Prostate gland (tissue), 2 donors: ENCODE data around the gene INTS13.

Experiments used
- POLR2AphosphoS5 ChIP-seq: sonication (generic); formaldehyde crosslinking; IDR thresholded peaks from one replicate; pipeline ENCODE4 v1.6.1; 2017; ENCODE audit warnings: antibody characterized with exemption
- TF ChIP-seq, protein P1 (sequence below), 4 experiments: fragments of 200-600 bp in 2 of 4; fragments of 450-650 bp in 2 of 4; sonication (generic) in 2 of 4; IDR thresholded peaks; 1 replicate in 3 of 4; 2 replicates in 1 of 4; pipeline ENCODE4 v1.5.1; 2016 to 2019; ENCODE audit warnings: antibody characterized with exemption in 4 of 4, mild to moderate bottlenecking in 2 of 4, moderate library complexity in 2 of 4

DNA sequence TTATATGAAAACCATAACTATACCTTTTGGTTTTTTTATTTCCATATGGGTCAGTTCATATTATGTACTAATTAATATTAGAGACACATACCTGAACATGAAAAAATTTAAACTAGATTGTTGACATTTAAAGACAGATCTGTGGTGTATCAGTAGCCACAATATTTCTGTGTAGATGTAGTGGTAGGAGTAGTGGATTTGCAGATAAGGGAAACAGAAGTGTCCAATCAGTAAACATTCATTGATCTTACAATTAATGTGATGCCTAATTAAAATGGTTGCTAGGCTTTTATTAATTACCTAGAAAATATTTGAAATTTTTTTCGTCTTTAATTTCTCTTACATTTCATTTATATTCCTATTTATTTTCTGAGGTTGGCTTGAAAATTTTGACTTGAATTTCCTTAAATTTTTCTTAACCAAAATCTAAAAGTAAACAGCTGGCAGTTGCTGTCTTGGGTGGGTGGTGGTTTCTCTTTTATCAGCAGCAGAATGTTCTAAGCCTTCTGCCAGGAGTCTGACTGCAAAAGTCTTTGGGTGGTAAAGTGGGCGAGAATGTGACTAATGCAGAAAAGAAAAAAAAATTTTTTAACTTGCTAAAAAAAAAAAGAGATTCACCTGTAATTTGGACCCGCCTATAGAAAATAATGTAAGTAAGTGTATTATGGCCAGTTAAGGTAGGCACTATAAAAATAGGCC, 2.9 kb upstream of the INTS13 start:
- TF ChIP-seq, protein P1, sequence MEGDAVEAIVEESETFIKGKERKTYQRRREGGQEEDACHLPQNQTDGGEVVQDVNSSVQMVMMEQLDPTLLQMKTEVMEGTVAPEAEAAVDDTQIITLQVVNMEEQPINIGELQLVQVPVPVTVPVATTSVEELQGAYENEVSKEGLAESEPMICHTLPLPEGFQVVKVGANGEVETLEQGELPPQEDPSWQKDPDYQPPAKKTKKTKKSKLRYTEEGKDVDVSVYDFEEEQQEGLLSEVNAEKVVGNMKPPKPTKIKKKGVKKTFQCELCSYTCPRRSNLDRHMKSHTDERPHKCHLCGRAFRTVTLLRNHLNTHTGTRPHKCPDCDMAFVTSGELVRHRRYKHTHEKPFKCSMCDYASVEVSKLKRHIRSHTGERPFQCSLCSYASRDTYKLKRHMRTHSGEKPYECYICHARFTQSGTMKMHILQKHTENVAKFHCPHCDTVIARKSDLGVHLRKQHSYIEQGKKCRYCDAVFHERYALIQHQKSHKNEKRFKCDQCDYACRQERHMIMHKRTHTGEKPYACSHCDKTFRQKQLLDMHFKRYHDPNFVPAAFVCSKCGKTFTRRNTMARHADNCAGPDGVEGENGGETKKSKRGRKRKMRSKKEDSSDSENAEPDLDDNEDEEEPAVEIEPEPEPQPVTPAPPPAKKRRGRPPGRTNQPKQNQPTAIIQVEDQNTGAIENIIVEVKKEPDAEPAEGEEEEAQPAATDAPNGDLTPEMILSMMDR (IDR thresholded peaks at IDR 0.05) = no peak
- TF ChIP-seq POLR2AphosphoS5 = no peak
